Nephron (organoid): ENCODE measurements around the gene OGFOD3.
"Not testable (repeated sequence)": the region's sequence is repeated elsewhere in the genome, so short reads cannot be mapped to it uniquely, and the experiment has no call there.

ENCODE experiments used
- H3K27ac Mint-ChIP-seq, 3 experiments: 2 replicates each; pipeline ENCODE4 v1.8.0; 2020; ENCODE audit warnings: mixed read lengths in 3 of 3, mild to moderate bottlenecking in 2 of 3, moderate library complexity in 1 of 3
- H3K27me3 Mint-ChIP-seq: 2 replicates; pipeline ENCODE4 v1.8.0; 2021; ENCODE audit warnings: low read depth, mild to moderate bottlenecking, moderate library complexity, mixed read lengths
- H3K36me3 Mint-ChIP-seq: 2 replicates; pipeline ENCODE4 v1.8.0; 2020; ENCODE audit warnings: low read depth, mixed read lengths
- H3K4me1 Mint-ChIP-seq: 2 replicates; pipeline ENCODE4 v1.8.0; 2020; ENCODE audit warnings: mixed read lengths
- H3K4me3 Mint-ChIP-seq, 3 experiments: 2 replicates each; pipeline ENCODE4 v1.8.0; 2020; ENCODE audit warnings: mild to moderate bottlenecking in 3 of 3, mixed read lengths in 3 of 3, moderate library complexity in 2 of 3
- H3K9me3 Mint-ChIP-seq: 2 replicates; pipeline ENCODE4 v1.8.0; 2020; ENCODE audit warnings: mixed read lengths
- CTCF ChIP-seq, 3 experiments: fragments of 200-600 bp; sonication (generic); IDR thresholded peaks; one replicate each; pipeline ENCODE4 v1.5.0; 2021; ENCODE audit warnings: antibody characterized with exemption in 3 of 3; ENCODE audit not compliant: unreplicated experiment in 3 of 3

OGFOD3 gene

GRCh38 chr17:82416264-82416663, 2.1 kb downstream of the OGFOD3 start:
- H3K9me3 Mint-ChIP-seq: peaks cover 3% of the 10 kb centered on the region
- peaks cover 24% of the 10 kb centered on the region for H3K36me3 Mint-ChIP-seq
- no peak overlapping the region for H3K27ac Mint-ChIP-seq
- no peaks in the 10 kb centered on the region for H3K27me3 Mint-ChIP-seq
- peak overlapping the region in 1 of 3 experiments; percentile 19 for H3K4me3 Mint-ChIP-seq
- TF ChIP-seq CTCF (IDR thresholded peaks at IDR 0.05; ENCODE audit: unreplicated experiment in 3 of 3): no peak
- H3K4me1 Mint-ChIP-seq: peaks cover 17% of the 10 kb centered on the region

GRCh38 chr17:82415786-82416185, 2.6 kb downstream of the OGFOD3 start:
- no peaks in the 10 kb centered on the region for H3K27me3 Mint-ChIP-seq
- no peak overlapping the region for H3K27ac Mint-ChIP-seq
- H3K36me3 Mint-ChIP-seq: peaks cover 20% of the 10 kb centered on the region
- no peak for TF ChIP-seq CTCF (IDR thresholded peaks at IDR 0.05; ENCODE audit: unreplicated experiment in 3 of 3)
- no peaks in the 10 kb centered on the region for H3K9me3 Mint-ChIP-seq
- H3K4me1 Mint-ChIP-seq: peaks cover 17% of the 10 kb centered on the region
- no peak overlapping the region for H3K4me3 Mint-ChIP-seq

- H3K4me1 Mint-ChIP-seq: peaks cover 17% of the 10 kb centered on the region
- H3K27ac Mint-ChIP-seq: no peak overlapping the region
- no peaks in the 10 kb centered on the region for H3K9me3 Mint-ChIP-seq
- H3K27me3 Mint-ChIP-seq: no peaks in the 10 kb centered on the region
- peaks cover 17% of the 10 kb centered on the region for H3K36me3 Mint-ChIP-seq
- H3K4me3 Mint-ChIP-seq: no peak overlapping the region
- no peak for TF ChIP-seq CTCF (IDR thresholded peaks at IDR 0.05; ENCODE audit: unreplicated experiment in 3 of 3)
Measured at GRCh38 chr17:82415336-82415735, 3.0 kb downstream of the OGFOD3 start.

- Mint-ChIP-seq H3K4me3 (peak overlapping the region in 1 of 3 experiments; percentile 15), H3K9me3 (no peaks in the 10 kb centered on the region), H3K27ac (no peak overlapping the region), H3K27me3 (no peaks in the 10 kb centered on the region), H3K36me3 (peaks cover 11% of the 10 kb centered on the region), H3K4me1 (peaks cover 17% of the 10 kb centered on the region)
- peak; percentile 85 to 96 (median 92) for TF ChIP-seq CTCF (IDR thresholded peaks at IDR 0.05; ENCODE audit: unreplicated experiment in 3 of 3)
Measured at GRCh38 chr17:82414548-82415281, 3.7 kb downstream of the OGFOD3 start.

- no peak overlapping the region for H3K27ac Mint-ChIP-seq
- H3K4me1 Mint-ChIP-seq: peaks cover 27% of the 10 kb centered on the region
- no peak for TF ChIP-seq CTCF (IDR thresholded peaks at IDR 0.05; ENCODE audit: unreplicated experiment in 3 of 3)
- H3K36me3 Mint-ChIP-seq: peaks cover 9% of the 10 kb centered on the region
- H3K4me3 Mint-ChIP-seq: no peak overlapping the region
- H3K9me3 Mint-ChIP-seq: no peaks in the 10 kb centered on the region
- H3K27me3 Mint-ChIP-seq: no peaks in the 10 kb centered on the region
Measured at GRCh38 chr17:82412535-82413520, 5.6 kb downstream of the OGFOD3 start.

- not testable (repeated sequence) for H3K27ac Mint-ChIP-seq, H3K27me3 Mint-ChIP-seq, H3K36me3 Mint-ChIP-seq, H3K9me3 Mint-ChIP-seq, H3K4me3 Mint-ChIP-seq
- peaks cover 33% of the 10 kb centered on the region for H3K4me1 Mint-ChIP-seq
Measured at GRCh38 chr17:82412081-82412480, 6.3 kb downstream of the OGFOD3 start.
